HepG2 (cell line): ENCODE measurements around the gene RPS8. TPM values are rescaled to one million over a fixed set of nuclear protein-coding genes. Genes with fewer than 3 reads are reported as not detected.
A peak's percentile ranks its signal among the peaks of the same experiment; 100 is the strongest.

ENCODE experiments used
- CCDC6 ChIP-seq: sonication (generic); formaldehyde crosslinking; IDR thresholded peaks from 2 replicates; pipeline ENCODE4 v1.8.1; 2022; ENCODE audit warnings: mild to moderate bottlenecking, missing genetic modification reagents, moderate library complexity
- HMGA1 ChIP-seq: sonication (generic); formaldehyde crosslinking; conservative IDR thresholded peaks from 2 replicates; pipeline ENCODE4 v1.4.0; 2020; ENCODE audit warnings: missing genetic modification reagents
- MTERF4 ChIP-seq: sonication (generic); formaldehyde crosslinking; IDR thresholded peaks from 2 replicates; pipeline ENCODE4 v1.8.0; 2023; ENCODE audit warnings: mild to moderate bottlenecking, missing genetic modification reagents
- NKX3-1 ChIP-seq: sonication (generic); formaldehyde crosslinking; IDR thresholded peaks from 2 replicates; pipeline ENCODE4 v1.5.0; 2020; ENCODE audit warnings: missing genetic modification reagents
- PRDM15 ChIP-seq: sonication (generic); formaldehyde crosslinking; IDR thresholded peaks from 2 replicates; pipeline ENCODE4 v1.4.0; 2020; ENCODE audit warnings: missing genetic modification reagents
- ZNF264 ChIP-seq: sonication (generic); formaldehyde crosslinking; IDR thresholded peaks from 2 replicates; pipeline ENCODE4 v1.4.0; 2020; ENCODE audit warnings: missing genetic modification reagents
- ZNF512B ChIP-seq: sonication (generic); formaldehyde crosslinking; IDR thresholded peaks from 2 replicates; pipeline ENCODE4 v1.5.1; 2020; ENCODE audit warnings: missing genetic modification reagents, mild to moderate bottlenecking, borderline replicate concordance
- polyA plus RNA-seq, 8 experiments: library from polyadenylated mRNA; depleted of rRNA in 3 of 8; stranded (reverse) in 7 of 8; unstranded in 1 of 8; fragments of >200 nt; fragmentation: Illumina TruSeq in 4 of 8; extraction: Trizol in 4 of 8; gene quantifications; 2 replicates each; pipeline versions ENCODE4 v1.2.1 to v1.2.3, GENCODE V29; 2011 to 2016; ENCODE audit warnings: low read depth in 4 of 8, missing spikeins in 1 of 8, mixed read lengths in 1 of 8; ENCODE audit not compliant: insufficient read depth in 1 of 8
- total RNA-seq, 5 experiments: library from RNA; depleted of rRNA; stranded (reverse); fragments of >200 nt; fragmentation: Illumina TruSeq; extraction: Trizol; gene quantifications; 2 replicates each; pipeline ENCODE4 v1.2.3, GENCODE V29; 2016; ENCODE audit warnings: low read depth in 1 of 5
- TF ChIP-seq, protein P1 (sequence below): sonication (generic); formaldehyde crosslinking; IDR thresholded peaks from 2 replicates; pipeline ENCODE4 v1.8.0; 2022; ENCODE audit warnings: missing genetic modification reagents, mild to moderate bottlenecking, borderline replicate concordance

RPS8 gene
- total and polyA plus RNA-seq, 2 of the 13 experiments (the other 11 are each of a cell fraction or from before 2014, with no cell fraction given): 2,628 to 2,822 TPM

GRCh38 chr1:44826375-44827196 lies 51.2 kb downstream of the RPS8 start (continued):
- TF ChIP-seq ZNF512B (CRISPR knock-in tag): 0 out of 2 replicates have a peak, but pooled peaks have one; percentile 40
- no peak for TF ChIP-seq NKX3-1
- TF ChIP-seq HMGA1: no peak
- no peak for TF ChIP-seq PRDM15 (CRISPR knock-in tag)
- TF ChIP-seq MTERF4: peak; percentile 75; the same call in 1 of the 2 replicates
- TF ChIP-seq, protein P1, sequence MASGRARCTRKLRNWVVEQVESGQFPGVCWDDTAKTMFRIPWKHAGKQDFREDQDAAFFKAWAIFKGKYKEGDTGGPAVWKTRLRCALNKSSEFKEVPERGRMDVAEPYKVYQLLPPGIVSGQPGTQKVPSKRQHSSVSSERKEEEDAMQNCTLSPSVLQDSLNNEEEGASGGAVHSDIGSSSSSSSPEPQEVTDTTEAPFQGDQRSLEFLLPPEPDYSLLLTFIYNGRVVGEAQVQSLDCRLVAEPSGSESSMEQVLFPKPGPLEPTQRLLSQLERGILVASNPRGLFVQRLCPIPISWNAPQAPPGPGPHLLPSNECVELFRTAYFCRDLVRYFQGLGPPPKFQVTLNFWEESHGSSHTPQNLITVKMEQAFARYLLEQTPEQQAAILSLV (CRISPR knock-in tag): no peak; the same call in 1 of the 2 replicates
- TF ChIP-seq CCDC6 (CRISPR knock-in tag): no peak
- TF ChIP-seq ZNF264 (CRISPR knock-in tag): 0 out of 2 replicates have a peak, but pooled peaks have one; percentile 1
